ENCODE results near the gene TCF7L2.

DNA sequence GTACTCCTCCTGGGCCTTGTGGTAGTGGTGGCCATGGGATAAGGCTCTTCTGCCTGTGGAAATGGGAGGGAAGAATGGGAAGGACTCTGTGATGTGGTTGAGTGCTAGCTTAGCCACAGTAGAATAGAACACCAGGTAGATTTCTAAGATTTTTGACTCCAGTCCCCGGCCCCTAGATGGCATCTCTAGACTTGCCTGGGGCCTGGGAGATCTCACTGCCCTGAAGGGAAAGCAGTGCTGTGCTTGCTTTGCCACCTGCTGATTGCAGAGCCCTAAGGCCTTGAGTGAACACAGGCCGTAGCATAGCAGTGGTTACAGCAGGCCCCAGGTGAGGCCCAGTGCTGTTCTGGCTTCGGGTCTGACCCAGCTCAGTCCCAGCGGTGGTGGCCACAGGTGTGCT lies 252.0 kb downstream of the TCF7L2 start:
- TF ChIP-seq CTCF (conservative IDR thresholded peaks at IDR 0.05) = no peak
- no peak for TF ChIP-seq EZH2 (IDR thresholded peaks at IDR 0.05; ENCODE audit: low read depth)
